Inflammatory macrophage treated with lipopolysaccharide for 4 hours (primary cell): ENCODE results near the gene PTPA.
A peak's percentile ranks its signal among the peaks of the same experiment; 100 is the strongest.

Source experiments
- DNase-seq: peaks from one replicate; pipeline ENCODE4 v3.0.0-alpha.2; 2020

Gene PTPA

DNA sequence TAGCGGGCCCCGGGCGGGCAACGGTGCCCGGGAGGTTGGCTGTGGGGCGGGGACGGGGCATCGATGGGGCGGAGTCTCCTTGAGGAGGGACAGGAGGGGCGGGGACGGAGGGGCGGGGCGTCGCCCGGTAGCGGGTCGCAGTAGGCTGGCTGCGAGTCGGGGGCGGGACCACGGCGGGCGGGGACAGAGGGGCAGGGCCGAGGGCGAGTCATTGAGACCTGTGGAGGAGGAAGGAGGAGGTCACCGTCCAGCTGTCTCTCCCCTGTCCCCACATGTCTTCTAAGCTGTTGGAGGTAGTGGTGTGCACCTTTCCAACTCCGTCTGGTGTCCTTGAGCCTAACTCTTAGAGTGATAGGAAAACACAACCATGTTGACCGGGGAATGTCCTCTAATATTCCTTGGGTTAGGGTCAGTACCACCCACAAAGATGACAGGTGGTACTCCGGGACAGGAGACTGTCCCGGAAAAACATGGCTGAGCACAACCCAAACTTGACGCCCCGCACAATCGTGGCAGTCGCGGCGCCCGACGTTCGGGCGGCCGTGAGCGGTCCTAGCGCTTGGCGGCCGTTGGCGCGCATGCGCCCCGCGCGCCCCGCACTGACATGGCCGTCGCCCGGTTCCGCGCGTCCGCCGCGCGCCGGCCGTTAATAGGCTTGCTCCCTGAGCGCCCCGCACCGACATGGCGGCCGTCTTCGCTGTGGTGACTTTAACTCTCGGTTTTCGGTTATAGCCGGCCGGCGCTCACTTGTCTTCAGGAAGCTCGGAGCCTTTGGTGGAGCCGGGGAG, at the start of gene PTPA, which contains the start of gene CRAT:
Gene PTPA (plus strand): TSS at position 676 of the 788 bp plus-strand sequence. CDS start 186 bp downstream, outside the sequence.
Gene CRAT (minus strand): TSS at position 54 of the 788 bp plus-strand sequence. CDS start 284 bp downstream, outside the sequence.
- peak; percentile 97 for DNase-seq

DNA sequence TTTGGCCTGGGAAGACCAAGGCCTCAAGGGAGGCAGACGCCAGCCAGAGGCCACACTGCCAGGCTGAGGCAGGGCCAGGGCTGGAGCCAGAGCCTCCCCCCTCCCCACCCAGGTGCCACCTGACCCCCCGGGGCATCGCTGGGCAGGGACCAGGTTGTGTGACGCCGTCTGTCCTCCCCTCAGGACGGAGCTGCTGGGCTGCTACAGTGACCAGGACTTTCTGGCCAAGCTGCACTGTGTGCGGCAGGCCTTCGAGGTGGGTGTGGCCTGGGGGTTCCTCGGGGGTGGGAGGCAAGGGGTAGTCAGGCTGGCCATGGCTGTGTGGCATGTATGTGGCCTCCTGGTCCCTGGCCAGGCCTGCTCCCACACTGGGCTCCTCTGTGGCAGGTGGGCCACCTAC, 48.2 kb upstream of the PTPA start:
- no peak for DNase-seq

DNA sequence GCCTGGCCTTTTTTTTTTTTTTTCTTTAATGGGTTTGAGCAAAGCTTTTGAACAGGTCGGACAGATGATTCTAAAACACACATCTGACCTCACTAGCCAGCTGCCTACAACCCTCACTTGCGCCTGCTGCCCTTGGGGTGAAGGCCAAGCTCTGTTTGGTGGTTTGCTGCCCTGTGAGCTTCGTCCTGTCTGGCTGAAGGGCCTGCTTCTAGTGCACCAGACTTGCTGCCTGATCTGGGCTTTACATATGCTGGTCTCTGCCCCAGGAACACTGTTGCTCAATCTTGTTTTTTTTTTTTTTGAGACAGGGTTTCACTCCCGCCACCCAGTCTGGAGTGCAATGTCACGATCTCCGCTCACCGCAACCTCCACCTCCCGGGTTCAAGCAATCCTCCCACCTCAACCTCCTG, 46.7 kb upstream of the PTPA start:
- DNase-seq = no peak

DNA sequence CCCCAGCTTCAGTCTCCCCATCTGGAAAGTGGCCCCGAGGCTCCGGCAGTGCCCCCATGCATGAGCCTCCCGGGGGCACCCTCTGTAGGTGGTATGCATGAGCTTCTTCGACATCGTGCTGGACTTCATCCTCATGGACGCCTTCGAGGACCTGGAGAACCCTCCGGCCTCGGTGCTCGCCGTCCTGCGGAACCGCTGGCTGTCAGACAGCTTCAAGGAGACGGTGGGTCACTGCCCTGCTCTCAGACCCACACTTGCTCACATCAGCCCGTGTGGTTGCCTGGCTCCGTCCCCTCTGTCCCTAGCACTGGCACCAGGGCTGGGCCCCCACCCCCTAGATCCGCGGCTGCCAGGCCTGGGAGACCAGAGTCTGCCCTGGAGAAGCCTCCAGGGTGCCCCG, 43.1 kb upstream of the PTPA start:
- no peak for DNase-seq

DNA sequence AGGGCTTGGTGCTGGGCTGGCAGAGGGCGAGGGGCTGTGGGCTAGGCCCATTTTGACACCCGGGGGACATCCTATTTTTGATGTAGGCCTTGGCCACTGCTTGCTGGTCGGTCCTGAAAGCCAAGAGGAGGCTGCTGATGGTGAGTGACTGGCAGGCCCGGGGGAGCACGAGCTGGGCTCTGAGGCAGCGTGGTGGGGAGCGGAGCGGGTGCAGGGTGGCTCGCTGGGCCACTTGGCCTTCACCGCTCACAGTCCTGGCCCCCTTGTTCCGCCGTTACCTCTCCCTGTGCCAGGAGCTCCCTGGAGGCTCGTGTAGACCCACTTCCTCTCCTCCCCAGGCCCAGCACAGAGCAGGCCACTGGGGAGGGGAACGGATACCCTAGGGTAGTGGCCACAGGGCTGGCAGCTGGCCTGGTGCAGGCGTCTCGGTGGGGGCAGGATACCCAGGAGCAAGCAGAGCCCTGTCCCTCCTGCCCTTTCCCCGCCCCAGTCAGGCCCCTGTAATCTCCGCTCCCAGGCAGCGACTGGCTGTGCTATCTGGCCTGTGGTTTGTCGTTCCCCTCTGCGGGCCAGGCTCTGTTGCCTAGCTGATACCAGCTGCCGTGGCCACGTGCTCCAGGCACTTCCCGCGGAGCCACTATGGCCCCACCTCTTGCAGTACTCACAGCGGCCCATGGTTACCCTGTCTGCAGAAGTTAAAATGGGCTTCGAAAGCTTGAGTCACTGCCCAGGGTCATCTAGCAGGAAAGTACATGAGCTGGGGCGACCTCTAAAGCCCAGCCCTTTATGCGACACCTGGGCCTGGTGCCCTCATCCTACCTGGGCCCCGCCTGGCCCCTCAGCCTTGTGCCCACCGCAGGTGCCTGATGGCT, 42.0 kb upstream of the PTPA start:
- DNase-seq = peak; percentile 85

DNA sequence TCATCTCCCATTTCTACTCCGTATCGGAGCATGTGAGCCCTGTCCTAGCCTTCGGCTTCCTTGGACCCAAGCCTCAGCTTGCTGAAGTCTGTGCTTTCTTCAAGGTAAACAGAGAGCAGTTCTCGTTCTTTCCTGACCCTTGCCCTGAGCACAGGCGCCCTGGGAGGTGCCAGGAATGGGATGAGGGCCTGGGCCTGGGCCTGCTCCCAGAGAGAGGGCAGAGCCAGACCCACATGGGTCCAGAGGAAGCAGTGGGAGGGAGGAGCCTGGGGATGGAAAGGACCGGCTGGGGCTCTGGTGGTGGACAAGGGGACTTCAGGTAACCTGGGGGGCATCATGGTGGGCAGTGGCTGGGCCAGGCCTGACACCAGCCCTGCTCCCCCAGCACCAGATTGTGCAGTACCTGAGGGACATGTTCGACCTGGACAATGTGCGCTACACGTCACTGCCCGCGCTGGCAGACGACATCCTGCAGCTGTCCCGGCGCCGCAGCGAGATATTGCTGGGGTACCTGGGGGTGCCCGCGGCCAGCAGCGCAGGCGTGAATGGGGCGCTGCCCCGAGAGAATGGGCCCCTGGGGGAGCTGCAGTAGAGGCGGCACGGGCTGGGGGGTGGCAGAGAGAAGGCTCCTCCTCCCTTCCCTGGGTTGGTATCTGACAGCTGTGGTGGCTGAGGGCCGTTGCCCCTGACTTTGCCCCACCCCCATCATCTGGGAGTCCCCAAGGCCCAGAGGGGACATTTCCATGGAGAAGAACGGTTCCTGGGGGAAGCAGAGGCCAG, 41.2 kb upstream of the PTPA start:
- DNase-seq = no peak

DNA sequence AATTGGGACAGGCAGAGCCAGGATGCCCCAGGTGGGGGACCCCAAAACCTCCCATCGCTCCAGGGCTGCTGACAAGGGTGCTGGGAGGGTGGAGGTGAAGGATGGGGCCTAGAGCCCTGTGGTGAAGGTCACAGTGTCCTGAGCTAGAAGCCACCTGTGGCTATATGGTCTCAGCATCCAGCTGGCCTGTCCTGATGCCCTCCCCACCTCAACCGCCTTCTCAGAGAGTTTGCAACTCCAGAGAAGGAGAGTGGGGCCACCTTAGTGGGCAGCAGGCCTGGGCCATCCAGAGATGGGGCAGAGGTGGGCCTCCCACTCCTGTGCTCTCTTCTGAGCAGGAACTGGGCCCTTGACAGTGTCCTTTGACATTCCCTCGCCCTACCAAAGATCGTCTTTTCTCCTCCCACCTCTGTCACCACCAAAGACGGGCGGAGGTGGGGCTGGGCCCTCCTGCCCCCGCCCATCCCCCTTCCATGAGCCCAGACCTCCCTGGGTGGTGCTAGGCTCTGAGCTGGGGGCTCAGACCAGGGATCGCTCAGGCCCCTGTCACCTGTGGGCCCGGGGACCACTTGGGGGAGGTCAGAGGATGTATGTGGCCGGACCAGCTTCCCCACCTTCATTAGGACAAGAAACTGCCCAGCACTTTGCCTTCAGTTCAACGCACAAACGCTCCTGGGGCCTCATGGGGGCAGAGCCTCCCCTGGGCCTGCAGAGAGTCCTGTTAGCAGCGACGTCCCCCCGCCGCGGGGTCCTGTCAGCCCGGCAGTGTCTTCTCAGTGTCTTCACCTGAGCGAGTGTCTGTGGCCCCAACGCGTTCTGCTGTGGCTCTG, 40.3 kb upstream of the PTPA start:
- no peak for DNase-seq

DNA sequence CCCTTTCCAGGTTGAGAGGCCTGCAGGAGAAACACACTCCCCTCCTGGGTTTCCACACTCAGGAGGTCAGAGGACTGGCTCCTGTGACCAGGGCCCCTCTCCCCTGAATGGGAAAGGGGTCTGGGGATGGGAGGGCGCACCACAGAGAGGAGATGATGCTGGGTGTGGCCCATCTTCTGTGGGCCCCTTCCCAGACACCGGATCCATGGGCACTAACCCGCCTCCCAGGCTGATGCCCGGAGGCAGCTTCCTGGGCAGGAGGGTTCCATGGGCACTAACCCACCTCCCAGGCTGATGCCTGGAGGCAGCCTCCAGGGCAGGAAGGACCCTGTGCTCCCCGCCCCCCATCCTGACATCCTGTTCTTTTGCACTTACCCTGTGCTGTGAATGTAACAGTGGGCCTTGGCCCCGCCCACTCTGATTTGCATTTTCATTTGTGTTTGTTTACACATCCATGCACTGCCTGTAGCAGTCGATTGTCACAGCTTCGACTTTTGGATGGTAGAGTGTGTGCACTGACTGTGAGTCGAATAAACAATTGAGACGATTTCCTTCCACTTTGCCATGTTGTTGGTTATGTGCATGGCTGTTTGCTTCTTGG, 39.6 kb upstream of the PTPA start:
- no peak for DNase-seq

DNA sequence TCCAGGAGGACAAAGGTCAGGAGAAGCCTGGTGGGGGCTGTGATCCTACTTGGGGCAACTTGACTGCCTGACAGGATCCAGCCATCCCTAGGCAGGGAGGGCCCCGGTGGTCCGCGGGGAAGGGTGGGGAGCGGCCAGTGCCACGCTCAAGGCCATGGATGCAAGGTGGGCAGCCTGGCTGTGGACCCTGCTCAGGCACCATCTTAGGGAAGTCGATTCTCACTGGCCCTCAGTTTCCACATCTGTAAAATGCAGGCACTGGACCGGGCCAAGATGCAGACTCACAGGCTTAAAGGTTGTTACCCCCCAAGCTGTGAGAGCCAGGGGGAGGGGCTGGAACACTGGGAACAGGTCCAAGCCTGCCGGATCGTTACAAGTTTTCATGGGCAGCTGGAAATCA, 39.0 kb upstream of the PTPA start:
- no peak for DNase-seq

DNA sequence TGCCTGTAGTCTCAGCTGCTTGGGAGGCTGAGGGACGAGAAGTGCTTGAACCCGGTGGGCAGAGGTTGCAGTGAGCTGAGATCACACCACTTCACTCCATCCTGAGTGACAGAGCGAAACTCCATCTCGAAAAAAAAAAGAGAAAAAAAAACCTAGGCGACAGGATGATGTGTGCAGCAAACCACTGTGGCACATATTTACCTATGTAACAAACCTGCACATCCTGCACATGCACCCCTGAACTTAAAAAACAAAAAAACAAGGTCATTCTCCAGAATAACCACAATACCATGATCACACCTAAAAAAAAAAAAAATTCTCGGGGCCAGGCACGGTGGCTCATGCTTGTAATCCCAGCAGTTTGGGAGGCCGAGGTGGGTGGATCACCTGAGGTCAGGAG, 37.8 kb upstream of the PTPA start:
- no peak for DNase-seq

DNA sequence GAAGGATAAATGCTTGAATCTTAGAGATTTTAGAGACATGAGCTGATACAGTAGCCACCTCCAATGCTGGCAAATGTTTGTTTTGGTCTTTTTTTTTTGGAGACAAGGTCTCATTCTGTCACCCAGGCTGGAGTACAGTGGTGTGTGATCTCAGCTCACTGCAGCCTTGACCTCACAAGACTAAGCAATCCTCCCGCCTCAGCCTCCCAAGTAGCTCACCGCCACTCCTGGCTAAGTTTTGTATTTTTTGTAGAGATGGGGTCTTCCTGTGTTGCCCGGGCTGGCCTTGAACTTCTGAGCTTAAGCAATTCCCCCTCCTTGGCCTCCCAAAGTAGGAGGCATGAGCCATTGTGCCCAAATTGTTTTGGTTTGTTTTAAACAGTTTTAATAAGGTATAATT, 37.1 kb upstream of the PTPA start:
- DNase-seq = no peak

DNA sequence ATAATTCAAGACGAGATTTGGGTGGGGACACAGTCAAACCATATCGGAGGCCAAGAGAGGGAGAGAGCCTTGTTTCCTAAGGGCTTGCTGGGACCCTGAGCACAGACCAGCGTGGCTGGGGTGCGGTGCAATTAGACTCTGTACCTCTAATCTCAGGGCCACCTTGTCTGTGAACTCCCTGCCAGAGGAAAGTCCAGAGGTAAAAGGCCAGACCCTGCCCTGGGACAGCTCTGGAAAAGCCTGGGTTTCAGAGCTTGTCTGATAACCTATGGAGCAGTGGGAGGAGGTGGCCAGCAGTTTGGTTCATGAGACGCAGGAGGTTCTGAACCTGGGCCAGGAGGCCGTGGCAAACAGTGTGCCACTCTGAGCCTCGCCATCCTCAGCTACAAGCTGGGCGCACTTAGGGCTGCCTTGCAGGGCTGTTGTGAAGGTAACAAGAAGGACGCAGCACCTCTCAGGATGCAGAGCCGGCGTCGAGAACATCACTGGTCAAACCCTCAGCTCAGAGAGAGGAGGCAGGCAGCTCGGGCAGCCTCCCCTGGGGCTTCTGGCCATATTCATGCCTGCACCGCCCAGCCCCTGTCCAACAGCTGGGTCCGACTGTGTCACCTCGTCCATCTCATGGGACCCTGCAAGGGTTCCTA, 35.1 kb upstream of the PTPA start:
- no peak for DNase-seq

DNA sequence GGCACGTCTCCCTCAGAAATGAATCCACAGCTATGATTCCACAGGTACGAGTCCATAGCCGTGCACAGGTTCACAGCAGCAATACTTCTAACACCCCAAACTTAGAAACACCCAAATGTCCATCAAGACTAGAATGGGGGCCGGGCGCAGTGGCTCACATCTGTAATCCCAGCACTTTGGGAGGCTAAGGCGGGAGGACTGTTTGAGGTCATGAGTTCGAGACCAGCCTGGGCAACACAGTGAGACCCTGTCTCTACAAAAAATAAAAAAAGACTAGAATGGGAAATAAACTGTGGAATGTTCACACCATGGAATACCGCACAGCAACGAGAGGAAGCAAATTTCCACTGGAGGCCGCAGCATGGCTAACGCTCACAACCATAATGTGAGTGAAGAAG, 34.6 kb upstream of the PTPA start:
- DNase-seq = no peak

DNA sequence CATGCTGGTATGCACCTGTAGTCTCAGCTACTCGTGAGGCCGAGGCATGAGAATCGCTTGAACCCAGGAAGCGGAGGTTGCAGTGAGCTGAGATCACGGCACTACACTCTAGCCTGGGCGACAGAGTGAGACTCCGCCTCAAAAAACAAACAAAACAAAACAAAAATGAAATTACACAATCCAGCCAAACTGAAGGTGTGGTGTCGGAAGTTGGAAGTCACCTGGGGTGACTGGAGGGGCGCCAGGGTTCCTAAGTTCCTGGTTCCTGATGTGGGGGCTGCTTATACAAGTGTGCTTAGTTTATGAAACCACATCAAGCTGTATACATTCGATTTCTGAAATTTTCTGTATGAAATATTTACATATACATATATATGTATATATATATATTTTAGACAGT, 34.0 kb upstream of the PTPA start:
- no peak for DNase-seq

DNA sequence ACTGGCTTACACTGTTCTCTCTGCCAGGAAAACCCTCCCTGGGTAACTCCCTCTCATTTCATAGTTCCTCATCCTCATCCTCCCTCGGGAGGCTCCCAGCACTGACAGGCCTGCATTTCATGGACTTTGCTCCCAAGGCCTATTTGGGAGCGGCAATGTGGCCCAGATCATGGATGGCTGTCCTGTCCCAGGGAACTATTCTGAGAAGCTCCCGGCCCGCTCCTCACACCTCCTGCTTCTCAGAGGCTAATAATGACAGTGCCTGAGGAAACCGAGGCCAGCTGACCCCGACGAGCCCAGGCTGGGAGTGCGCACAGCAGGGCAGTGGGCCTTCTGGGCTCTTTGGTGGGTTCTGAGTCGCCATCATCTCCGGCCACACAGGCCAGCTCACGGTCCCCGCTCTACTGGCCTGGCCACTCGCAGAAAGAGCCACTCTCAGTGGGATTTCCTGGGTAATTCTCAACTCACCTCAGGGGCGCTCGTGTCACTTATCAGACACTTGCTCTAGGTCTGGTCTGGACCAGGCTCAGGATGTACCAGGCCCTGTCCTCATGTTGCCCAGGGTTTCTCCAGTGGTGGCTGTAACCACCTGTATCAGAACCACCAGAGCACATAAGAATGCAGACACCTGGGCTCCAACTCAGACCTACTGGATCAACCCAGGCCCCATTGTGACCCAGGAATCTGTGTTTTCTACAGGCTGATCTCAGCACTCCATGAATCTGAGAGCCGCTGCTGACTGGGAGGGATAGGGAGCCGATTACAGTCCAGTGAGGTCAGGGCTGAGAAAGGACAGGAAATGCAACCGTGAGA, 32.3 kb upstream of the PTPA start:
- no peak for DNase-seq

DNA sequence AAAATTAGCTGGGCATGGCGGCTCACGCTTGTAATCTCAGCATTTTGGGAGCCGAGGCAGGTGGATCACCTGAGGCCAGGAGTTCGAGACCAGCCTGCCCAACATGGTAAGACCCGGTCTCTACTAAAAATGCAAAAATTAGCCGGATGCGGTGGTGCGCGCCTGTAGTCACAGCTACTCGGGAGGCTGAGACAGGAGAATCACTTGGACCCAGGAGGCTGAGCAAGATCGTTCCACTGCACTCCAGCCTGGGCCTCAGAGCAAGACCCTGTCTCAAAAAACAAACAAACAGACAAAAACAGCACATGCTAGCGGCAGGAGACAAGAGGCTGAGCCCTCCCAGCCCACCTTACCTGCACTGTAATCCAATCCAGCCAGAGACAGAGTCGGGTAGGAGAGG, 31.4 kb upstream of the PTPA start:
- no peak for DNase-seq

DNA sequence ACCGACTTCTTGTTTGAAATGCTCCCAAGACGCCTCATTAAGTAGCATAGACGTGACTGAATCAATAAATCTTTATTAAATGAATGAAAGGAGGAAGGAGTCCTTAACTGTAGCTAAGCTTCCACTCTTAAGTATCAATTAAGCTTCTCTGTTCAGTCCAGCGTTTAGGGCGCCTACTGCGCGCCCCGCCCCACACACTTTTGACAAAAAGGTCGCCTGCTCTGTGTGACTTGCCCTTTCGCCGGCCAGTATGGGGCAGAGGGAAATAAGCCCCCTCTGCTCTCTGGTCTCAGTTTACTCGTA, 31.0 kb upstream of the PTPA start:
- no peak for DNase-seq

DNA sequence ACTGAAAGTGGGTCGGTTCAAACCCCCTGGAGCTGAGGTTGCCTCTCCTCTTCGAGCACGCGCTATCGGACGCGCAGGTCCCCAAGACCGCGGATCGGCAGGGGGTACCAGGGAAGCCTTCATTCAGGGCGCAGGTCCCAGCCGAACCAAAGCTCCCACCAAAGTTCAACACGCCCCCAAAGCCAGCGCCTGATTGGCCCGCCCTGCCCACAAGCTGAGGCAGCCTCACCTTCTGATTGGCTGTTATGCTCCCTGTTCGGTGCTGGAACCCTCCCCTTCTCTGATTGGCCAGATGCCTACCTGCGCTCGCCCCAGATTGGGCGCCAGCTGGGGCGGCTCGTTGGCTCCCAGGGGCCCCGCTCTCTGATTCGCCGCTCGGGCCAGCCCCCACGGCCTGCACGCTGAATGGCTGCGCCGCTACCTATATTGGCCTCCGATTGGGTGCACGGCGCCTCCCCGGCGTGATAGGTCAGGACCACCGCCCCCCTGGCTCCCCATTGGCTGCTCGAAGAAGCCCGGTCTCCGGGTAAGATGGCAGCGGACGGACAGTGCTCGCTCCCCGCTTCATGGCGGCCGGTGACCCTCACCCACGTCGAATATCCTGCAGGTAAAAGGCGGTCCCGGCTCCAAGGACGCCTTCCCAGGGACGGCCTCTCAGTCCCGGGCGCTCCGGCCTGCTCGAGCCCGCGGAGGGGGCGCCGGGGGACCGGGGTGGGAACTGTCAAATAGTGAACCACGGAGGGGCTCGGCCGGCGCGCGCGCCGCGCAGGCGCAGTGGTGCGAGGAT, 30.4 kb upstream of the PTPA start, which contains the start of gene DOLPP1:
Gene DOLPP1 (plus strand): TSS at position 511 of the 787 bp plus-strand sequence. CDS start 21 bp downstream, at position 532.
- peak; percentile 100 for DNase-seq

DNA sequence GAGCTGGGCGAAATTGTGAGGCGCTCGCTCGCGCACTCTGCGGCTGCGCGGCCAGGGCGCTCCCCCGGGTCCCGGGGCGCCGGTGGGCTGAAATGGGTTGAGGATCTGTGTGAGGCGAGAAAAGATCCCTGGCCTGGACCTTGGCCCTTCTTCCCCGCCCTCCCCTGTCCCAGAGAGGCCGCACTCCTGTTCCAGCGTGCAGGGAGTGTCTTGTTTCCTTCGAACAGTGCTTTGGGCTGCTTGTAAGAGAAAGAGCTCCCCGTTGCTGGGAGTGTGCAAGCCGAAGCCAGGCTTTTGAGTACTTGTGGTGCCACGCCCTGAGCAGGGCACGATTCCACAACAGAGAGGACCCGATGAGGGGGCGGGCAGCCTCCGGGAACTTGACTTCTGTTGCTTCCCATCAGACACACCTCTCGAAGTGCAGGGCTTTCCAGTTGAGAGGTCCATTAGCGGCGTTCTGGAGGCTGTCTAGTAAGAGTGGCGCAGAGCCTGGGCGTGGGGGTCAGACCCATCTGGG, 29.8 kb upstream of the PTPA start:
- DNase-seq = peak; percentile 13
